HepG2 (cell line): ENCODE data around the gene CTNNBL1. TPM values are rescaled to one million over a fixed set of nuclear protein-coding genes. Genes with fewer than 3 reads are reported as not detected.

Experiments used
- FOXO4 ChIP-seq: sonication (generic); formaldehyde crosslinking; conservative IDR thresholded peaks from 2 replicates; pipeline ENCODE4 v1.8.1; 2023; ENCODE audit warnings: missing genetic modification reagents
- MAF1 ChIP-seq: sonication (generic); formaldehyde crosslinking; IDR thresholded peaks from 2 replicates; pipeline ENCODE4 v1.5.0; 2020; ENCODE audit warnings: missing genetic modification reagents, borderline replicate concordance
- NONO ChIP-seq, 2 experiments: fragments of 450-650 bp in 1 of 2; sonication (generic) in 1 of 2; formaldehyde crosslinking in 1 of 2; IDR thresholded peaks in 1 of 2; conservative IDR thresholded peaks in 1 of 2; 2 replicates each; pipeline versions ENCODE4 v1.6.1 to v1.8.0; 2017 to 2022; ENCODE audit warnings: mild to moderate bottlenecking in 1 of 2, missing genetic modification reagents in 1 of 2, moderate library complexity in 1 of 2
- PAWR ChIP-seq: sonication (generic); formaldehyde crosslinking; IDR thresholded peaks from 2 replicates; pipeline ENCODE4 v1.4.0; 2020; ENCODE audit warnings: missing genetic modification reagents, mild to moderate bottlenecking, borderline replicate concordance
- RAD21 ChIP-seq: fragments of 450-650 bp; formaldehyde crosslinking; IDR thresholded peaks from 2 replicates; pipeline ENCODE4 v1.5.0; 2020; ENCODE audit warnings: mild to moderate bottlenecking
- TARDBP ChIP-seq: sonication (generic); formaldehyde crosslinking; IDR thresholded peaks from 2 replicates; pipeline ENCODE4 v1.8.0; 2022; ENCODE audit warnings: mild to moderate bottlenecking, missing genetic modification reagents
- THAP8 ChIP-seq: sonication (generic); formaldehyde crosslinking; IDR thresholded peaks from 2 replicates; pipeline ENCODE4 v1.5.1; 2020; ENCODE audit warnings: missing genetic modification reagents, mild to moderate bottlenecking, borderline replicate concordance
- ZNF207 ChIP-seq: fragments of 450-650 bp; IDR thresholded peaks from 2 replicates; pipeline ENCODE4 v1.6.1; 2016; ENCODE audit warnings: antibody characterized with exemption, borderline replicate concordance
- ZNF318 ChIP-seq: sonication (generic); formaldehyde crosslinking; IDR thresholded peaks from 2 replicates; pipeline ENCODE4 v1.4.0; 2020; ENCODE audit warnings: mild to moderate bottlenecking, missing genetic modification reagents
- ZNF687 ChIP-seq: sonication (generic); formaldehyde crosslinking; IDR thresholded peaks from 2 replicates; pipeline ENCODE4 v1.5.1; 2020; ENCODE audit warnings: mild to moderate bottlenecking, missing genetic modification reagents, moderate library complexity
- polyA plus RNA-seq, 8 experiments: library from polyadenylated mRNA; depleted of rRNA in 3 of 8; stranded (reverse) in 7 of 8; unstranded in 1 of 8; fragments of >200 nt; fragmentation: Illumina TruSeq in 4 of 8; extraction: Trizol in 4 of 8; gene quantifications; 2 replicates each; pipeline versions ENCODE4 v1.2.1 to v1.2.3, GENCODE V29; 2011 to 2016; ENCODE audit warnings: low read depth in 4 of 8, missing spikeins in 1 of 8, mixed read lengths in 1 of 8; ENCODE audit not compliant: insufficient read depth in 1 of 8
- total RNA-seq, 5 experiments: library from RNA; depleted of rRNA; stranded (reverse); fragments of >200 nt; fragmentation: Illumina TruSeq; extraction: Trizol; gene quantifications; 2 replicates each; pipeline ENCODE4 v1.2.3, GENCODE V29; 2016; ENCODE audit warnings: low read depth in 1 of 5
- TF ChIP-seq, protein P1 (sequence below): sonication (generic); formaldehyde crosslinking; IDR thresholded peaks from 2 replicates; pipeline ENCODE4 v1.5.1; 2020; ENCODE audit warnings: mild to moderate bottlenecking, missing genetic modification reagents, moderate library complexity

CTNNBL1 gene
- total and polyA plus RNA-seq, 2 of the 13 experiments (the other 11 are each of a cell fraction or from before 2014, with no cell fraction given) = 49.3 to 94.6 TPM

- TF ChIP-seq, protein P1, sequence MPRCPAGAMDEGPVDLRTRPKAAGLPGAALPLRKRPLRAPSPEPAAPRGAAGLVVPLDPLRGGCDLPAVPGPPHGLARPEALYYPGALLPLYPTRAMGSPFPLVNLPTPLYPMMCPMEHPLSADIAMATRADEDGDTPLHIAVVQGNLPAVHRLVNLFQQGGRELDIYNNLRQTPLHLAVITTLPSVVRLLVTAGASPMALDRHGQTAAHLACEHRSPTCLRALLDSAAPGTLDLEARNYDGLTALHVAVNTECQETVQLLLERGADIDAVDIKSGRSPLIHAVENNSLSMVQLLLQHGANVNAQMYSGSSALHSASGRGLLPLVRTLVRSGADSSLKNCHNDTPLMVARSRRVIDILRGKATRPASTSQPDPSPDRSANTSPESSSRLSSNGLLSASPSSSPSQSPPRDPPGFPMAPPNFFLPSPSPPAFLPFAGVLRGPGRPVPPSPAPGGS = no peak
- TF ChIP-seq TARDBP (CRISPR knock-in tag) = no peak
- no peak for TF ChIP-seq MAF1 (CRISPR knock-in tag)
- TF ChIP-seq PAWR (CRISPR knock-in tag) = no peak
- no peak for TF ChIP-seq FOXO4 (CRISPR knock-in tag)
- TF ChIP-seq RAD21 (CRISPR knock-in tag) = no peak
- no peak for TF ChIP-seq ZNF207
- no peak for TF ChIP-seq THAP8 (CRISPR knock-in tag)
- no peak for TF ChIP-seq ZNF318 (CRISPR knock-in tag)
- TF ChIP-seq NONO (IDR thresholded peaks at IDR 0.05) = 0 out of 2 replicates have a peak, but pooled peaks have one; percentile 66
- no peak for TF ChIP-seq NONO (CRISPR knock-in tag; conservative IDR thresholded peaks at IDR 0.05)
- peak; percentile 39; the same call in 1 of the 2 replicates for TF ChIP-seq ZNF687 (CRISPR knock-in tag)
These were observed 219.9 kb downstream of the CTNNBL1 start (continued) for GRCh38 chr20:37913567-37914366.
